GM18508 (cell line): ENCODE measurements around the gene CFAP20DC.
"Not testable (repeated sequence)": the region's sequence is repeated elsewhere in the genome, so short reads cannot be mapped to it uniquely, and the experiment has no call there.

Experiments
- ATAC-seq: cut with Tn5 transposase; IDR thresholded peaks from one replicate; pipeline ENCODE4 v1.9.1; 2021; ENCODE audit warnings: moderate number of reproducible peaks; ENCODE audit not compliant: insufficient read depth, unreplicated experiment

CFAP20DC gene

GRCh38 chr3:59049671-59050331, at the start of gene CFAP20DC:
TSS of gene CFAP20DC (minus strand) at chr3:59050025. CDS start at chr3:59049631, 394 bp downstream.
- peak; percentile 93 for ATAC-seq

DNA sequence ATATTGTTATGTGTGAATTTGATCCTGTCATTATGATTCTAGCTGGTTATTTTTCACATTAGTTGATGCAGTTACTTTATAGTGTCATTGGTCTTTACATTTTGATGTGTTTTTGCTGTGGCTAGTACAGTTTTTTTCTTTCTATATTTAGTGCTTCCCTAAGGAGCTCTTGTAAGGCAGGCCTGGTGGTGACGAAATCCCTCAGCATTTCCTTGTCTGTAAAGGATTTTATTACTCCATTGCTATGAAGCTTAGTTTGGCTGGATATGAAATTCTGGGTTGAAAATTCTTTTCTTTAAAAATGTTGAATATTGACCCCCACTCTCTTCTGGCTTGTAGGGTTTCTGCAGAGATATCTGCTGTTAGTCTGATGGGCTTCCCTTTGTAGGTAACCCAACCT, 48.7 kb upstream of the CFAP20DC start:
- not testable (repeated sequence) for ATAC-seq

DNA sequence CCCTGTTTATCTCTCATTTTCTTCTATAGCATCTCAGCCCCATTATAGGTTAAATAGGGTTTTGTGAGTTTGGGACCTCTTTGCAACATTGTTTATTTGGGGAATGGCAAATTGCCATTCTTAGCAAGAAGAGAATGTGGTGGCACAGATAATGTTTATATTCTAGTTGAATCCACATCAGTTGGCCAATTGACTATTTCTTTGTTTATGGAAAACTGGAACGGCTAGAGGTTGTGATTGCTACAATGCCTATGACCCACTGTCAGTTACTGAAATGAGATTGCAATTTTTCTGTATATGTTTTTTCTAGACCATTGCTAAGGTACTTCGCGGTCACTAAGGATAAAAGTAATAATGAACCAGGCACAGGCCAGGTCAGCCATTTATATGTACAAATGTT, 44.6 kb upstream of the CFAP20DC start:
- ATAC-seq = no peak

GRCh38 chr3:59093521-59093920, 43.7 kb upstream of the CFAP20DC start:
- no peak for ATAC-seq

GRCh38 chr3:59088761-59089160, 38.9 kb upstream of the CFAP20DC start:
- ATAC-seq = no peak

DNA sequence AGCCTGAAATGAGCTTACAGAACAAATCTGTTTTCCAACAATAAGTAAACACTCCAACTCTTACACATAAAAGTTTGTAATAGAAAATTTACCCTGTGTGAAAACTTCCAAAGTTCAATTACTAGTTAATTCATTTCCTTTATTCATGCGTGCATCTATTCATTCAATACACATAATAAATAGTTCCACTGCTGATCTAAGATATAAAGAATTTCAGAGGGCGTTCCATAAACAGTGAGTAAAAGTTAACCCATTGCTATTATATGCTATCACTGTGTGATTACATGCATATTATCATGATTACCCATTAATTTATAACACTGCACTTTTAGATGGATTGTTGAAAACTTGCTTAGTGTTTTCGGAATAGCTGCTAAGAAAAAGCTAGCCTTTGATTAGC, 36.2 kb upstream of the CFAP20DC start:
- ATAC-seq = no peak

DNA sequence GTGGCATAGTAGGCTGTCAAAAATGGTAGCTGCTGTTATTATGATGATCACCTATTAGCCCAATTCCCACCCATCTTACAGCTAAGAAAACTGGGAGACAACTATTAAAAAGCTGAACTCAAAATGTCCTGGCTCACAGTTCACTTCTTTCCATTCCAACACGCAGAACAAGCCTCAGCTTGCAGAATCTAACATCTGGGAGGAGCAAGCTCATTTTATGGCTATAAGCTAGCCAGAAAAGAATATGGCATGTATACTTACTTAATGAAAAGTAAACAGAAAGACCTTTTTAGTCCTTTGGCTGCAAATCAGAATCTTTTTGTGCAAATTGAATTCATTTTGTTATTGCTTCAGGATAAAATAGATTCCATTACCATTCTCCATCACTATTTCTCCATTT, 34.8 kb upstream of the CFAP20DC start:
- no peak for ATAC-seq

GRCh38 chr3:59082106-59082505, 32.3 kb upstream of the CFAP20DC start:
- ATAC-seq = no peak

GRCh38 chr3:59081071-59081470, 31.2 kb upstream of the CFAP20DC start:
- ATAC-seq = no peak

GRCh38 chr3:59079962-59080361, 30.1 kb upstream of the CFAP20DC start:
- ATAC-seq = no peak

DNA sequence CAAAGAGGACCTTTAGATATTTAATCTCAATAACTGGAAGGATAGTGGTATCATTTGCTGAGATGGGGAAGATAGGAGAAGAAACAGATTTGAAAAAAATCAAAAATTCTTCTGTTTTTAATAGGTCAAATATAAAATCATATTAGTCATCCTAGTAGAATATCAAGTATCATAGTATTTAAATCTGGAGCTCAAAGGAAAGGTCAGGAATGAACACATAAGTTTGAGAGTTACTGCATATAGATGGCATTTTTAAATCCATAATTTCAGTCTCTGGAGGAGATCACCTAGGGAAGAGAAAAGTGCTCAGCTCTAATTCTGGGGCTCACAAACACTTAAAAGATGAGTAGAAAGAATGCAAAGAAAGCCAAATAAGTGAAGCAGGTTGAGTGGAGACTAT, 24.9 kb upstream of the CFAP20DC start:
- ATAC-seq = no peak

- ATAC-seq = no peak
Measured at GRCh38 chr3:59072681-59073080, 22.9 kb upstream of the CFAP20DC start.

DNA sequence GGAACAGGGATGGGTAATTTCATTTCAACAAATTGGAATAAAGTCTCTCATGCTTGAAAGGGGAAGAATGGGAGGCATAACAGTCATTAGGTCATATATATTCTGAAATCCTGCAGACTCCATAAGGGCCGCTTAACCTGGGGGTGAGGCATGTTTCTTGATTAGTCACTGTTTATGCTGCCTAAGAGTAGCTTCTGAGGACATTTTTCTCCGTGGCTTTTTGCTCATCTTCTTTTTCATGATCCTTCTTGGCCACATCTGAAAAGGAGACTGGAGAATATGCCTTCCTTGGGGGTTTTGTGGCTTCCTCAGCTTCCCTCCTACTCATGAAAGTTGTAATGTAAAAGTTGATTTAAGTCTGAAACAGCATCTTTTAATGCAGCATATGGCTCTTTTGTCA, 20.0 kb upstream of the CFAP20DC start:
- no peak for ATAC-seq

GRCh38 chr3:59065240-59065639, 15.4 kb upstream of the CFAP20DC start:
- no peak for ATAC-seq

GRCh38 chr3:59064728-59065127, 14.9 kb upstream of the CFAP20DC start:
- ATAC-seq = no peak

DNA sequence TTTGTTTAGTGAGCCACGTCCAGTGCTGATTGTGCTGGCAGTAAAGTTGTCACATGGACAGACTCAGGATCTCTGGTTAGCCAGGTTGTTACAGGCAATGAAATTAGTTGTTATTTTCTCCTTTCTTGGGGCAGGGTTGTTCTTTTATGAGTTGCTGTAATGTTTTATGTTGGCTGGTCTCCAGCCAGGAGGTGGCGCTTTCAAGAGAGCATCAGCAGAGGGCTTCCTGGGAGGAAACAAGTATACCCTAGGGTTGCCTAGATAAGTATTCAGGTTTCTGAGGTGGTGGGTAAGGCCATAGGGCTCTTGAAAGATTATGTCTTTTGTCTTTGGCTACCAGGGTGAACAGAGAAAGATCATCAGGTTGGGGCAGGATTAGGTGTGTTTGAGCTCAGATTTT, 14.5 kb upstream of the CFAP20DC start:
- no peak for ATAC-seq

GRCh38 chr3:59056706-59057105, 6.9 kb upstream of the CFAP20DC start:
- ATAC-seq = no peak

DNA sequence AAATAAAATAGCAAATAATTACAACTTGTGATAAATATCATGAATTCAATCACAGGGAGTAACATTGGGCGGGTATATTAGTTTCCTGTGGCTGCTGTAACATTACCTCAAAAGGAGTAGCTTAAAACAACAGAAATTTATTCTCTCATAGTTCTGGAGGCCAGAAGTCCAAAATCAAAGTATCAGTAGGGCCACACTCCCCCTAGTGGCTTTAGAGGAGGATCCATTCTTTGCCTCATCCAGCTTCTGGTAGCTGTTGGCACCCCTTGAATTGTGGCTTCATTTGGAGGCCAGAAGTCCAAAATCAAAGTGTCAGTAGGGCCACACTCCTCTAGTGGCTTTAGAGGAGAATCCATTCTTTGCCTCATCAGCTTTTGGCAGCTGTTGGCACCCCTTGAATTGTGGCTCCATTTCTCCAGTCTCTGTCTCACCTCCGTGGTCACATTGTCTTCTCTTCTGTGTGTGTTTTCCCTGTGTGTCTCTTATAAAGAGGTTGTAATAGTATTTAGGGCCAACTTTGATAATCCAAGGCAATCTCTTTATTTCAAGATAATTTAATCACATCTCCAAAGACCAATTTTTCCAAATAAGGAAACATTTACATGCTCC, 3.1 kb upstream of the CFAP20DC start:
- ATAC-seq = no peak

- not testable (repeated sequence) for ATAC-seq
Measured at GRCh38 chr3:59050811-59051414, 1.1 kb upstream of the CFAP20DC start.

GRCh38 chr3:59046839-59047238, 3.0 kb downstream of the CFAP20DC start:
- no peak for ATAC-seq

- no peak for ATAC-seq
Measured at GRCh38 chr3:59043391-59043790, 6.4 kb downstream of the CFAP20DC start.

DNA sequence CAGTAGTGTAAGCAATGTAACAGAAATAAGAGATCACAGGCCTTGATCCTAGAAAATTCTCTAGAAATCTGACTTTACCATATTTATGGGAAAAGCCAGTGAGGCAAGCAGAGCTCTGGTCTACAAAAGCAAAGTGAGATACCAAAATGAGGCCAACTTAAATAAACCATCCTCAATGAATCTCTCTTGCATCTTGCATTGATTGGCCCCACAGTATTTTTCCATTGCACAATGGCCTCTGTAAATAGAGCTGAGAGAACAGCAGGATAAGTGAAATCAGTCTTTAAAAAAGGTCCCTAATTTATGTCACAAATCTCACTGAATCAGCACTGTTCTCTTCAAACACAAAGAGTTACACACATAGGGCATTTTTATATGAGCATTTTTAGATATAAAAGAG, 8.9 kb downstream of the CFAP20DC start:
- no peak for ATAC-seq
